Right forelimb (tissue), 1 donor: ENCODE data around the gene TTF1.

Source experiments
- DNase-seq: peaks from one replicate; pipeline ENCODE4 v3.0.0-alpha.2; 2018

The TTF1 gene

DNA sequence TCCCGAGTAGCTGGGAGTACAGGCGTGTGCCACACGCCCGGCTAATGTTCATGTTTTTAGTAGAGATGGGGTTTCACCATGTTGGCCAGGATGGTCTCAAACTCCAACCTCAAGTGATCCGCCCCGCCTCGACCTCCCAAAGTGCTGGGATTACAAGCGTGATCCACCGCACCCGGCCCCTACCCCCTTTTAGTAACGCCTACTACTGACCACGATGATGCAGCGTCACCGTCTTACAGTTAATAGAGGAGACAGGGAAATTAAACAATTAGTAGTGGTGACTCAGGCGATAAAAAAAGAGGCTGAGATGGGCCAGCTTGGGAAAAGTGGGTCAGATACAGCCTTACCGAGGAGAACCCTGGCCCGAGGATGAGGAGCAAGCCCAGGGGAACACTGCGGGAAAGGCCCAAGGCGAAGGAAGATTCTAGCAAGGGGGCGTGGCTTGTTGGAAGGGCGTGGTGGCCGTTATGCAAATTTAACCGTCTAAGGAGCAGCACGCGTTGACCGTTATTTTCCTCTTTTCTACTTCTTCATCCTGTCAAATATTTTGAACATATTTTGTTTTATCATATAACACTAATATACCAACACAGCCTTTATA, 50.2 kb downstream of the TTF1 start:
- DNase-seq, result no peak

- DNase-seq, result peak; percentile 99
These were observed 51.8 kb downstream of the TTF1 start, which contains the start of gene SETX for GRCh38 chr9:132354637-132355355. SETX (minus strand) TSS chr9:132354986; CDS start chr9:132349428, 5,558 bp downstream.

- no peak for DNase-seq
These were observed 55.1 kb downstream of the TTF1 start for GRCh38 chr9:132351404-132352045.

DNA sequence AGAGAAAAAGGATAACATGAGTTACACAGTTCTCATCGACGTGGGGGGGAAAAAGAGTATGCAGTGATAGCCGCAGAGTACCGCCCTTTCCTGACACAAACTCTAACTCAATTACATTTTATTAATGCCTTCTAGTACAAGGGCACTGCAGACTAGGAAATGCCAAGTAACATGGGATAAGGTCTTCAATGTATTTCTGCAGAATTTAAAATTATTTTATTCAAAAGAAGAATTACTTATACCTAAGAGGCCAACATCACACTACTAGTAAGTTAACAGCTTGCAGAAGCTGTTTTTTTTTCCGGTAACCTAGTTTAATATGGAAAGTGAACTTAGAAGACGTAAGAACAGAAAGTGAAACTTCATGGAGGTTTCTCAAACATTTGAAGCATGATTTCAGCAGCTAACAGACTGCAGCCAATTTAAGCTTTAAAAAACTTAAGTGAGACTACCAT, 55.8 kb downstream of the TTF1 start:
- DNase-seq, result no peak

DNA sequence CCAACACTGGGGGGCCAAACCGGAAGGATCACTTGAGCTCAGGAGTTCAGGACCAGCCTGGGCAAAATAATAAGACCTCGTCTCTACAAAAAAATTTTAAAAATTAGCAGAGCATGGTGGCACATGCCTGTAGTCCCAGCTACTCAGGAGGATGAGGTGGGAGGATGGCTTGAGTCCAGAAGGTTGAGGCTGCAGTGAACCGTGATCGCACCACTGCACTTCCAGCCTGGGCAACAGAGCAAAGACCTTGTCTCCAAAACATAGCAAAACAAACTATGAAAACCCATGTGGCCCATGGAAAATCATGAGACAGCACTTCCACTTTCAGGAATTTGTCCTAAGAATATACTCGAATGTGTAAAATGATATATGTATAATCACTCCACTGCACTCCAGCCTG, 58.0 kb downstream of the TTF1 start:
- DNase-seq, result no peak

GRCh38 chr9:132346177-132346576, 60.5 kb downstream of the TTF1 start:
- DNase-seq, result no peak

DNA sequence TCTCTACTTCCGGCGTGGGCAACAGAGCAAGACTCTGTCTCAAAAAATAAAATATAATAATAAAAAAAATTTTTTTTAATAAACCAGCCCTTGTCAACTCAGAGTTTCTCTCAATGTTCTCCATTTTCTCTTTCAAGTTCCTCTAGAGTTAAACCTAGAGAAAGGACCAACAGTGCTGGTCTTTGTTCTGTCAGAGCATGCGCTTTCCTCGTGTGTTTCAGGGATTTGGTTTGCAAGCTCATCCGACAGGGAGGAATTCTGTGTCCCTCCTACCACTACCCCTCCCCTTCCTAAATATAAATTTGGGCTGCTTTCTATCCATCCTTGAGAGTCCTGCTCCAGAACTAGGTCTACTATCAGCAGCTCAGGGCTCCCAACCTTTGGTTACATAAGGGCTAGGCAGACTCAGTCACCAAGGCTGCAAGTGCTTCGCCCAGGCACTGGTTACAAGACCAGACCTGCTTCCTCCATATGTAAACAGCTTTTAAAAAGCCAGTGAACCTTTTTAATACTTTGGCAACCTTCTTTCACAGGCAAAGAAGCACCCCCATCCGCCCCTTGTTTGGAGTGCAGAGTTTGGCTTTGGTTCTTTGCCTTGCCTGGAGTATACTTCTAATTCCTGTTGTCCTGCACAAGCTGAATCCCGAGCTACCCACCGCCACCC, 65.3 kb downstream of the TTF1 start:
- no peak for DNase-seq

DNA sequence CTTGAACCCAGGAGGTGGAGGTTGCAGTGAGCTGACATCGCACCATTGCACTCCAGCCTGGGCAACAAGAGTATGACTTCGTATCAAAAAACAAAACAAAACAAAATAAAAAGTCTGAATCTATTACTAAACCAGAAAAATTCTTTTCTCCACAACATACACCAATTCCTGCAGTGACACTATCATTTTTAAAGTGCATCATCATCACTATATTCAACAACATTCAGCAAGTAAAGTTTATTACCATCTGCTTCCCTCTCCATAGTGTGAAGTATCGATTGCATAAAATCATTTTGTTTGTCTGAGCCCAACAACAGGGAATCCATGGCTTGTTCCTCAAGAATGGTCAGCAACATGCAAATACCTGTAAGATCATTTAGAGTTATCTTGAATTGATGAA, 72.3 kb downstream of the TTF1 start:
- DNase-seq, result no peak

DNA sequence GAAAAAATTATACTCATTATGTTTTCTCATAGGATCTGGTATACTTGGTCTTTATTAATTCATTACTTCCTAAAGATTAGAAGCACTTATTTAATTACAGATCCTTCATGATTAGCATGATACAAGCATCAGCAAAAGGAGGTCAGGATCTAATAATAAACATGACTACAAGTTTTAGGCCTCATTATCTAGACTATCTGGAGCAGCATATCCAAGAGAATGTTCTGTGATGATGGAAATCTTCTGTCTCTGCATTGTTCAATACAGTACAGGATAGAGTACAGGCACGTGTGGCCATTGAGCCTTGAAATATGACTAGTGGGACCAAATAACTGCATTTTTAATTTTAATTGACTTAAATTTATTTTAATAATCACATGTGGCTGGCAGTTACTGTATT, 73.1 kb downstream of the TTF1 start:
- DNase-seq, result no peak

- DNase-seq, result no peak
These were observed 78.1 kb downstream of the TTF1 start for GRCh38 chr9:132328580-132328979.

DNA sequence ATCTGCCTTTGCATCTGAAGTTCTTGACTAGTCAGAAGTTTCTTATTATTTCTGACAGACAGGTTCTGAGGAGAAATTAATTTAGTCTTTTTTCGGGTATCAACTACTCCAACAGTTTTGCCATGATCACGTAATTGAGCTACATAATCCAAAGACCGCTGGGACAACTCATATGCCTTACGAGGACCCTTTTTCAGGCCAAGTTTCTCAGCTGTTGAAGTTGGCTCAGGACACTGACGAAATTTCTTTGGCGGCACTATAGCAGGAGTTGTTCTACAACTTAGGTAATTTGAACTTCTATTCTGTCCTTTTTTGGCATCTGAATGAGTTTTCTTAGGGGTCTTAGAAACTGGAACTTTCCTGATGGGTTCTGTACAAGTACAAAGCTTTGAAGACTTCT, 79.1 kb downstream of the TTF1 start:
- DNase-seq, result no peak
